ENCODE data around the gene GPI. TPM values are rescaled to one million over a fixed set of nuclear protein-coding genes. Genes with fewer than 3 reads are reported as not detected.

GPI gene
- total and polyA plus RNA-seq, 2 donors (not counting 3 experiments of a cell fraction or from before 2014, with no cell fraction given): 131 to 273 TPM

DNA sequence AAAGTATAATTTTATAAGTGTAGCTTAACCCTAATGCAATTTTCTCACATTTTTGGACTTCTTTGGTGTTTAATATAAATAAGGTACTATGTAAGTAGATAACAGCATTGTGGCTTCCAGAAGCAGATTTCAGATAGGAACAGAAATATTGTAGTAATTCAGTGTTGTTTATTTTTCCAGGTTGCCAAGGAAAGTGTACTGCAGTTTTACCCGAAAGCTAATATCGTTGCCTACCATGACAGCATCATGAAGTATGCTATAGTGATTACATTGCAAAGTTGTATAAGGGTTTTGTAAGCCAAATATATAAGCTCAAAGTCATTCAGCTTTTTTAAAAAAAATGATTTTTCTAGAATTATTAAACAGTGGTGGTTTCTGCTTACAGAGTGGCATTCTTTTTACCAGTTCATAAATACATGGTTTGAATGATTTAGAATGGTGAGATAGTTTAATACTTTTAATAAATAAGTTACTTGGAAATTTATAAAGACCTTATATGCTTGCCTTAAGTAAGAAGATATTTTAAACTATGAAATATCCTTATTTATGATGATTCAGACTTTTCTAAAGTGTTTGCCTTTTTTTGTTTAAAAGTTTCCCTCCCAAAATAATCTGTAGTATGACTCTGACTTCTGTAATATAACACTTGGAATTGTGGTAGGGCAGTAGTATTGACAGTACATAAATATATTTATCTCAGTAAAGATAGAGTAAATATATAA, 66.8 kb downstream of the GPI start:
- Histone ChIP-seq H3K9me1 (replicated peaks; ENCODE audit: control insufficient read depth, extremely low read depth, insufficient read depth, low read length) (no peaks in the 10 kb centered on the region), H3K79me2 (ENCODE audit: control insufficient read depth, insufficient read depth, low read length) (peaks cover 73% of the 10 kb centered on the region), H3K9ac (replicated peaks; ENCODE audit: extremely low read depth, insufficient read depth, low read length) (no peak overlapping the region), H3K36me3 (ENCODE audit: control insufficient read depth in 2 of 2, extremely low read depth in 1 of 2, insufficient read depth in 2 of 2, low read length in 2 of 2) (peaks cover 4 to 6% of the 10 kb centered on the region in 2 experiments), H3K27me3 (ENCODE audit: control insufficient read depth in 2 of 2, insufficient read depth in 2 of 2, low read length in 2 of 2) (no peaks in the 10 kb centered on the region), H2AFZ (ENCODE audit: low read depth, low read length) (no peak overlapping the region), H3K27ac (ENCODE audit: insufficient read depth, low read depth, low read length) (no peak overlapping the region), H3K9me3 (replicated peaks; ENCODE audit: control insufficient read depth, insufficient read depth, low read length) (no peaks in the 10 kb centered on the region), H3K4me3 (replicated peaks in 1 of 3; ENCODE audit: insufficient read depth in 1 of 3, low read depth in 1 of 3, low read length in 3 of 3) (no peak overlapping the region), H3K4me2 (ENCODE audit: insufficient read depth, low read length) (no peak overlapping the region), H4K20me1 (replicated peaks; ENCODE audit: control insufficient read depth, extremely low read depth, insufficient read depth, low read length) (peaks cover 11% of the 10 kb centered on the region), H3K4me1 (ENCODE audit: control insufficient read depth, extremely low read depth, insufficient read depth, low read length) (peaks cover 30% of the 10 kb centered on the region)
- dilution Hi-C loops (cut with MboI; ENCODE audit: extremely low pct_ligation_motif_present, low sequenced_read_pairs): no loop called here
- CTCF ChIA-PET: interaction anchor here (1.0 to 1.7 kb wide), 3 partner anchors 13 to 25 kb away, joined by 4 to 7 read pairs (median 5); no protein-coding TSS in a partner anchor
- FAIRE-seq (no peak), DNase-seq (ENCODE audit: low read depth, low spot score) (peak; percentile 4)
- intact Hi-C loops (cut with micrococcal nuclease): loop anchor here (5.0 to 10.0 kb wide), 2 partner anchors 65 to 217 kb away; partner anchors contain the start of gene GPI
- POLR2A ChIA-PET: no interaction called here
- no TSS peak for BruUV-seq (replicated peaks)
- TF ChIP-seq POLR2A (IDR thresholded peaks at IDR 0.05; ENCODE audit: low read depth, low read length) (no peak), FOS (IDR thresholded peaks at IDR 0.05; ENCODE audit: borderline replicate concordance, insufficient read depth, low read length) (no peak), JUN (IDR thresholded peaks at IDR 0.05; ENCODE audit: borderline replicate concordance, insufficient read depth, insufficient read length, low read depth) (no peak), MYC (IDR thresholded peaks at IDR 0.05; ENCODE audit: low read depth, low read length) (no peak), POLR2AphosphoS5 (IDR thresholded peaks at IDR 0.05; ENCODE audit: insufficient read depth, low read depth, low read length) (no peak), EZH2 (IDR thresholded peaks at IDR 0.05; ENCODE audit: borderline replicate concordance, low read depth, low read length, severe bottlenecking) (no peak), GATA2 (IDR thresholded peaks at IDR 0.05; ENCODE audit: insufficient read depth, insufficient read length, low read depth, low read length) (no peak)
- TF ChIP-seq, protein P1, sequence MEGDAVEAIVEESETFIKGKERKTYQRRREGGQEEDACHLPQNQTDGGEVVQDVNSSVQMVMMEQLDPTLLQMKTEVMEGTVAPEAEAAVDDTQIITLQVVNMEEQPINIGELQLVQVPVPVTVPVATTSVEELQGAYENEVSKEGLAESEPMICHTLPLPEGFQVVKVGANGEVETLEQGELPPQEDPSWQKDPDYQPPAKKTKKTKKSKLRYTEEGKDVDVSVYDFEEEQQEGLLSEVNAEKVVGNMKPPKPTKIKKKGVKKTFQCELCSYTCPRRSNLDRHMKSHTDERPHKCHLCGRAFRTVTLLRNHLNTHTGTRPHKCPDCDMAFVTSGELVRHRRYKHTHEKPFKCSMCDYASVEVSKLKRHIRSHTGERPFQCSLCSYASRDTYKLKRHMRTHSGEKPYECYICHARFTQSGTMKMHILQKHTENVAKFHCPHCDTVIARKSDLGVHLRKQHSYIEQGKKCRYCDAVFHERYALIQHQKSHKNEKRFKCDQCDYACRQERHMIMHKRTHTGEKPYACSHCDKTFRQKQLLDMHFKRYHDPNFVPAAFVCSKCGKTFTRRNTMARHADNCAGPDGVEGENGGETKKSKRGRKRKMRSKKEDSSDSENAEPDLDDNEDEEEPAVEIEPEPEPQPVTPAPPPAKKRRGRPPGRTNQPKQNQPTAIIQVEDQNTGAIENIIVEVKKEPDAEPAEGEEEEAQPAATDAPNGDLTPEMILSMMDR (IDR thresholded peaks at IDR 0.05; ENCODE audit: extremely low read depth in 1 of 2, insufficient read depth in 1 of 2, low read depth in 1 of 2, low read length in 2 of 2): no peak
- TF ChIP-seq, protein P2, sequence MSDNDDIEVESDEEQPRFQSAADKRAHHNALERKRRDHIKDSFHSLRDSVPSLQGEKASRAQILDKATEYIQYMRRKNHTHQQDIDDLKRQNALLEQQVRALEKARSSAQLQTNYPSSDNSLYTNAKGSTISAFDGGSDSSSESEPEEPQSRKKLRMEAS (IDR thresholded peaks at IDR 0.05; ENCODE audit: insufficient read depth, insufficient read length): no peak
